GM13977 (cell line): ENCODE measurements around the gene STIM1.

Experiments used
- DNase-seq: peaks from one replicate; pipeline ENCODE4 v3.0.0; 2012; ENCODE audit warnings: low spot score
- in situ Hi-C: fragments of 300-500 bp; cut with MboI; formaldehyde crosslinking; loops from one replicate; pipeline ENCODE4 v1.12.0; 2022; ENCODE audit warnings: low sequenced_read_pairs, low pct_unique_long_range_greater_than_20kb, mixed read lengths, inconsistent platforms; ENCODE audit not compliant: unreplicated experiment
- TF ChIP-seq, protein P1 (sequence below): IDR thresholded peaks from 2 replicates; pipeline ENCODE4 v1.5.1; 2012; ENCODE audit warnings: mild to moderate bottlenecking, control low read depth; ENCODE audit not compliant: insufficient read depth; ENCODE audit errors: extremely low read depth, missing control alignments

The STIM1 gene

DNA sequence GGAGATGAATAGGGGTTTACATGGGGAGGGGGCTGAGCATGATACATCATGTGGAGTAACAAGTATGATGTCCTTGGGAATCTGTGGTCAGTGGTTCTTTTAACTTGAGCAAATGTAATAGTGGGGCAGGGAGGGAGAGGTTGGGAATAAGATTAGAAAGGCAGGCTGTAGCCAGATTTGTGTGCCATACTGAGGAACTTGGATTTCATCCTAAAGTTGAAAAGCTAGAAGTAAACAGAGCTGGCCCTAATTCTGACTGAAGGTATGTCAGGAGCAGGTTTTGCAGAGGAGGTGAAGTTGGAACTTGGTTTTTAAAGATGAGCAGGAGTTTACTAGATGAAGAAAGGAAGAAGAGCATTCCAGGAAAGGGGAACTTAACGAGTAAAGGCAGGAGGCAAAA, 130.8 kb downstream of the STIM1 start:
- in situ Hi-C loops = no loop called here
- TF ChIP-seq, protein P1, sequence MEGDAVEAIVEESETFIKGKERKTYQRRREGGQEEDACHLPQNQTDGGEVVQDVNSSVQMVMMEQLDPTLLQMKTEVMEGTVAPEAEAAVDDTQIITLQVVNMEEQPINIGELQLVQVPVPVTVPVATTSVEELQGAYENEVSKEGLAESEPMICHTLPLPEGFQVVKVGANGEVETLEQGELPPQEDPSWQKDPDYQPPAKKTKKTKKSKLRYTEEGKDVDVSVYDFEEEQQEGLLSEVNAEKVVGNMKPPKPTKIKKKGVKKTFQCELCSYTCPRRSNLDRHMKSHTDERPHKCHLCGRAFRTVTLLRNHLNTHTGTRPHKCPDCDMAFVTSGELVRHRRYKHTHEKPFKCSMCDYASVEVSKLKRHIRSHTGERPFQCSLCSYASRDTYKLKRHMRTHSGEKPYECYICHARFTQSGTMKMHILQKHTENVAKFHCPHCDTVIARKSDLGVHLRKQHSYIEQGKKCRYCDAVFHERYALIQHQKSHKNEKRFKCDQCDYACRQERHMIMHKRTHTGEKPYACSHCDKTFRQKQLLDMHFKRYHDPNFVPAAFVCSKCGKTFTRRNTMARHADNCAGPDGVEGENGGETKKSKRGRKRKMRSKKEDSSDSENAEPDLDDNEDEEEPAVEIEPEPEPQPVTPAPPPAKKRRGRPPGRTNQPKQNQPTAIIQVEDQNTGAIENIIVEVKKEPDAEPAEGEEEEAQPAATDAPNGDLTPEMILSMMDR = no peak

GRCh38 chr11:3989276-3989920, 133.9 kb downstream of the STIM1 start:
- TF ChIP-seq, protein P1 = no peak
- in situ Hi-C loops = no loop called here
- no peak for DNase-seq

More for the DNA sequence above, 130.8 kb downstream of the STIM1 start:
- DNase-seq = no peak

- in situ Hi-C loops = no loop called here
- TF ChIP-seq, protein P1 = no peak
- peak; percentile 49 for DNase-seq
Measured at GRCh38 chr11:3989921-3990290, 134.4 kb downstream of the STIM1 start.

- DNase-seq = no peak
- TF ChIP-seq, protein P1 = no peak
- in situ Hi-C loops = no loop called here
Measured at GRCh38 chr11:3990406-3990805, 134.9 kb downstream of the STIM1 start.

- TF ChIP-seq, protein P1 = no peak
- DNase-seq = no peak
- in situ Hi-C loops = no loop called here
Measured at GRCh38 chr11:3992964-3993363, 137.5 kb downstream of the STIM1 start.

DNA sequence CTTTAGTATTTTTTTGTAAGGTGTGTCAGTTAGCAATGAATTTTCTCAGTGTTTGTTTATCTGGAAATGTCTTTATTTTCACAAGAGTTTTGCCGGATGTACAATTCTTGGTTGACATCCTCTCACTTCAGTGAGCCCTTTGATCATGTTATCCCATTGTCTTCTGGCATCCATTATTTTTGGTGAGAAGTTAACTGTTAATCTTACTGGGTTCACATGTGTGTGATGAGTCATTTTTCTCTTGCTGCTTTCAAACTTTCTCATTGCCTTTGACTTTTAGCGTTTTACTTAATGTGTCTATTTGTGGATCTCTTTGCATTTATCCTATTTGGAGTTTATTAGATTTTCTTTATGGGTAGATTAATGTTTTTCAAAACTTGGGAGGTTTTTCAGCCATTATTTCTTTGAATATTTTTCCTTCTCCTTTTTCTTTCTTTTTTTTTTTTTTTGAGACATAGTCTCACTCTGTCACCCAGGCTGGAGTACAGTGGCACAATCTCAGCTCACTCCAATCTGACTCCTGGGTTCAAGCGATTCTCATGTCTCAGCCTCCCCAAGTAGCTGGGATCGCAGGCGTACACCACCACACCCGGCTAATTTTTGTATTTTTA, 138.7 kb downstream of the STIM1 start:
- DNase-seq = no peak
- in situ Hi-C loops = no loop called here
- TF ChIP-seq, protein P1 = no peak
